SK-MEL-5 (cell line): ENCODE results near the gene DGCR8. TPM values are rescaled to one million over a fixed set of nuclear protein-coding genes. Genes with fewer than 3 reads are reported as not detected.

Experiments
- DNase-seq: peaks from one replicate; pipeline ENCODE4 v3.0.0-alpha.2; 2016; ENCODE audit warnings: low read depth, low spot score
- in situ Hi-C: cut with HindIII; loops from 2 replicates; pipeline ENCODE4 v1.10.0; 2016; ENCODE audit warnings: low sequenced_read_pairs, high pct_unique_total_duplicates, low pct_unique_long_range_greater_than_20kb
- polyA plus RNA-seq, 2 experiments: library from polyadenylated mRNA; depleted of rRNA; stranded (reverse); fragments of >200 nt; gene quantifications; 2 replicates each; pipeline ENCODE4 v1.2.3, GENCODE V29; 2015
- total RNA-seq: library from RNA; depleted of rRNA; stranded (reverse); fragments of >200 nt; shearing (Covaris generic); gene quantifications from 2 replicates; pipeline ENCODE4 v1.2.3, GENCODE V29; 2014; rRNA removed

Gene DGCR8
- 12.4 and 18.2 TPM in 2 replicates for total RNA-seq
- polyA plus RNA-seq (2015; cell fraction: cytosol; rRNA removed) = 12.8 and 20.1 TPM in 2 replicates
- 119 and 137 TPM in 2 replicates for polyA plus RNA-seq (2015; cell fraction: nucleus; rRNA removed)

- DNase-seq = peak; percentile 96
- in situ Hi-C loops = no loop called here
Observed at GRCh38 chr22:20079745-20080444, at the start of gene DGCR8. DGCR8 (plus strand) TSS chr22:20080241; CDS start chr22:20085964, 5,723 bp downstream.

GRCh38 chr22:20031732-20032406 lies 48.2 kb upstream of the DGCR8 start:
- DNase-seq = no peak
- in situ Hi-C loops = no loop called here

DNA sequence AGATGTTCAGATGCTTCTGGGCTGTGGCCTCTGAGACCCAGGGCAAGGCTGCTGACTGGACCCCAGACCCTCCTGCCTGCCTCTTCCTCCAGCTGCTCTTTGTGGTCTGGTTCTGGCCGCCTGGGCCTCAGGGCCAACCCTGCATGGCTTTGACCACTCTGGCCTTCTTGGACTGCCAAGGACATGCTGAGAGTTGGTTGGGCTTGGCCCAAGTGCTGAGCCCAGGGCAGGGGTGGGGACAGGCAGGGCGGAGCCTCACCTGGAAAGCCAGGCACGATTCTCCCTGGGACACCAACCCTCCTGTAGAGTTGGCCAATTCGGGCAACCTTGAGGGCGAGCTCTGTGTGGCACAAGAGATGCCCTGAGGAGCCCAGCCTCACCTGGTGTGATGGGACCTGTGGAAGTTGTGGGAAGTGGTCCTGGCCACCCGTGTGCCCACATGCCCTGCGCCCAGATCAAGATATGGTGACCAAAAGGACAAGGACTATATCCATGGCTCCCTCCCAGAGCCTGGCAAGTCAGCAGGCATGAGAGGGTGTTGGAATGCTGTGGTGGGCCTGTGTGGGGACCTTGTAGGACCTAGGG lies 47.5 kb upstream of the DGCR8 start:
- no peak for DNase-seq
- in situ Hi-C loops = no loop called here

GRCh38 chr22:20033045-20033706 lies 46.9 kb upstream of the DGCR8 start:
- DNase-seq = no peak
- in situ Hi-C loops = no loop called here

GRCh38 chr22:20034143-20034542 lies 45.9 kb upstream of the DGCR8 start:
- in situ Hi-C loops = no loop called here
- no peak for DNase-seq

- in situ Hi-C loops = no loop called here
- DNase-seq = no peak
Observed at GRCh38 chr22:20035375-20036083, 44.5 kb upstream of the DGCR8 start.

GRCh38 chr22:20036084-20036482 lies 44.0 kb upstream of the DGCR8 start:
- in situ Hi-C loops = no loop called here
- no peak for DNase-seq

- in situ Hi-C loops = no loop called here
- no peak for DNase-seq
Observed at GRCh38 chr22:20036535-20037392, 43.3 kb upstream of the DGCR8 start.

DNA sequence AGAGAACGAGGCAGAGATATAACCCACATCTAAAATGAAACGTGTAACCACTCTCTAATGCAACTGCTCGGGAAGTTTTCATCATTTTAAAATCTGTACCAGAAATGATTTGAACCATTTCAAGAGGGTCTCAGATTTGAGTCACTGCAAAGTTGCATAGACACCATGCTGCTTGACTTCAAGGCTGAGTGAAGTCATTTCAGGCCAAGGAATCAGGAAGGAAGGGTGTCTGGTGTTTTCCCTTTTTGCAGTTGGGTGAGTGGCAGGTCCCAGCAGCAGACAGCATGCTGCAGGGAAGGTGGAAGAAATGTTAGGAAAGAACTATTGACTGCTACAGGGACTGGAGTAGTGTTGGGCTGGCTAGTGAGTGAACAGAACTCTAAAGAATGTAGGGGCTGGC lies 42.6 kb upstream of the DGCR8 start:
- in situ Hi-C loops = no loop called here
- no peak for DNase-seq

- no peak for DNase-seq
- in situ Hi-C loops = no loop called here
Observed at GRCh38 chr22:20038574-20038973, 41.5 kb upstream of the DGCR8 start.

- DNase-seq = no peak
- in situ Hi-C loops = no loop called here
Observed at GRCh38 chr22:20039683-20040325, 40.2 kb upstream of the DGCR8 start.

- DNase-seq = no peak
- in situ Hi-C loops = no loop called here
Observed at GRCh38 chr22:20040327-20041200, 39.5 kb upstream of the DGCR8 start.

DNA sequence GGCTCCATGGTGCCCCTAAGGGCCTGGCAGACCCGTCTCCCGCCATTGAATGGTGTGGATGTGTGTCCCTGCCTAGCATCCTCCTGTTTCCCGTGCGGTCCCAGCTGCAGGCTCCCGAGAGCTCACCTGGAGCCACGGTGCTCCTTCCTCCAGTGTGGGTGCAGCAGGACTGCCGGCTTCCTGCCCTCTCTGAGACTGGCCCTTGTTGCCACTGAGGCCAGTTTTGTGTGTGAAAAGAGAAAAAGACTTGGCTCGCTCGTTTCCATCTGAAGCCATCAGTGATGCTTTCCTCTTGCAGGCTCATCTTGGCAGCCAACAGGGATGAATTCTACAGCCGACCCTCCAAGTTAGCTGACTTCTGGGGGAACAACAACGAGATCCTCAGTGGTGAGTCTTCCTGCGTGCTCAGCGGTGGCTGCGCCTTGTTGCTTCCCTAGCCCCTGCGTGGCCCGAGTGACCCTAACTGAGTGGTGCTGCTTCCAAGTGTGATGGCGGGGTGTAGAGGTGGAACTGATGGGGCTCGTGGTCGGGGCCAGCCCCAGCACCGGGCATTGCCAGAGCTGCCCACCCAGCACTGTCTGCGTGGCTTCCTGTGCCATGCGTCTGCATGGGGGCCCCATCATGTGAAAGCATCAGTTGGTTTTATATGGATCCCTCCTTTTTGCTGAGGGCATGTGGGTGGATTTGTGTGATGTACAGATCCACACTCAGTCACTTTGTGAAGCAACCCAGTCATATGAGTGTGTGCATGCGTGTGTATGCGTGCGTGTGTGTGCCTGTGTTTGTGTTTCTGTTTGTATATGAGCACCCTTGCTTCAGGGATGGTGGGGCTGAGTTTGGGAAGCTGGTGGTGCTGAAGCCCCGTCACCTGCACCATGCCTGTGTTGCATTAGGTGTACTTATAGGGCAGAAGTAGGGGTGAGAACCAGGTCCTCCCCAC lies 36.7 kb upstream of the DGCR8 start:
- in situ Hi-C loops = no loop called here
- DNase-seq = no peak

- no peak for DNase-seq
- in situ Hi-C loops = no loop called here
Observed at GRCh38 chr22:20043997-20044342, 36.1 kb upstream of the DGCR8 start.
